ENCODE measurements around the gene FARS2. TPM values are rescaled to one million over a fixed set of nuclear protein-coding genes. Genes with fewer than 3 reads are reported as not detected.

FARS2 gene
- total RNA-seq, 6 donors from 2014 or later, result 16.4 to 34.6 (median 19.9) TPM

- no peaks in the 10 kb centered on the region for H3K27me3 ChIP-seq
- ATAC-seq (ENCODE audit: low FRiP score in 2 of 2) (no peak), DNase-seq (no peak)
- H3K4me1 ChIP-seq, result no peaks in the 10 kb centered on the region
- peaks cover 0 to 6% (median 0%) of the 10 kb centered on the region in 4 donors for H3K36me3 ChIP-seq
- peaks cover 0 to 4% (median 0%) of the 10 kb centered on the region in 4 donors for H3K9me3 ChIP-seq
- H3K27ac ChIP-seq, result no peak overlapping the region
- no peak for TF ChIP-seq CTCF (IDR thresholded peaks at IDR 0.05)
- TF ChIP-seq POLR2AphosphoS5 (IDR thresholded peaks at IDR 0.05), result no peak
- no peak for TF ChIP-seq POLR2A (IDR thresholded peaks at IDR 0.05)
- TF ChIP-seq EP300 (IDR thresholded peaks at IDR 0.05), result no peak
- WGBS, 2 donors, result 78 to 98% methylated on average over 4 to 7 of the region's 7 CpGs
- no peak overlapping the region for H3K4me3 ChIP-seq
Observed at GRCh38 chr6:5326022-5326641, 64.8 kb downstream of the FARS2 start.

- peaks cover 0 to 6% (median 0%) of the 10 kb centered on the region in 4 donors for H3K36me3 ChIP-seq
- H3K27ac ChIP-seq, result no peak overlapping the region
- DNase-seq (no peak), ATAC-seq (ENCODE audit: low FRiP score in 2 of 2) (no peak)
- H3K27me3 ChIP-seq, result no peaks in the 10 kb centered on the region
- TF ChIP-seq CTCF (IDR thresholded peaks at IDR 0.05) (no peak), POLR2A (IDR thresholded peaks at IDR 0.05) (no peak), POLR2AphosphoS5 (IDR thresholded peaks at IDR 0.05) (no peak), EP300 (IDR thresholded peaks at IDR 0.05) (no peak)
- 78 to 80% methylated on average over 6 of the region's 6 CpGs for WGBS, 2 donors
- no peak overlapping the region for H3K4me3 ChIP-seq
- peaks cover 0 to under 1% (median 0%) of the 10 kb centered on the region in 4 donors for H3K4me1 ChIP-seq
- peaks cover 0 to 4% (median 0%) of the 10 kb centered on the region in 4 donors for H3K9me3 ChIP-seq
Observed at GRCh38 chr6:5328800-5329199, 67.5 kb downstream of the FARS2 start.

- no peaks in the 10 kb centered on the region for H3K27me3 ChIP-seq
- no peak for ATAC-seq (ENCODE audit: low FRiP score in 2 of 2)
- no peaks in the 10 kb centered on the region for H3K36me3 ChIP-seq
- no peak overlapping the region for H3K4me3 ChIP-seq
- TF ChIP-seq POLR2A (IDR thresholded peaks at IDR 0.05), result no peak
- no peak for TF ChIP-seq CTCF (IDR thresholded peaks at IDR 0.05)
- no peak for TF ChIP-seq POLR2AphosphoS5 (IDR thresholded peaks at IDR 0.05)
- TF ChIP-seq EP300 (IDR thresholded peaks at IDR 0.05), result no peak
- DNase-seq, result no peak
- no peaks in the 10 kb centered on the region for H3K9me3 ChIP-seq
- H3K27ac ChIP-seq, result no peak overlapping the region
- WGBS, 2 donors, result 92 to 97% methylated on average over 5 of the region's 5 CpGs
- H3K4me1 ChIP-seq, result peaks cover 0 to 9% (median 0%) of the 10 kb centered on the region in 4 donors
Observed at GRCh38 chr6:5331845-5332442, 70.6 kb downstream of the FARS2 start.

GRCh38 chr6:5333658-5334057, 72.3 kb downstream of the FARS2 start:
- DNase-seq (no peak), ATAC-seq (ENCODE audit: low FRiP score in 2 of 2) (peak in 1 of 2 donors; percentile 89)
- WGBS, 2 donors, result 90 to 94% methylated on average over 3 of the region's 3 CpGs
- Histone ChIP-seq H3K4me3 (no peak overlapping the region), H3K4me1 (peaks cover 0 to 9% (median 0%) of the 10 kb centered on the region in 4 donors), H3K9me3 (no peaks in the 10 kb centered on the region), H3K27me3 (no peaks in the 10 kb centered on the region), H3K27ac (no peak overlapping the region), H3K36me3 (no peaks in the 10 kb centered on the region)
- TF ChIP-seq CTCF (IDR thresholded peaks at IDR 0.05) (no peak), EP300 (IDR thresholded peaks at IDR 0.05) (no peak), POLR2A (IDR thresholded peaks at IDR 0.05) (no peak), POLR2AphosphoS5 (IDR thresholded peaks at IDR 0.05) (no peak)
